CD4-positive, alpha-beta T cell treated with Interleukin-10 for 1 hour (primary cell): ENCODE measurements around the gene SOX1.

Experiments
- DNase-seq: peaks from one replicate; pipeline ENCODE4 v3.0.0-alpha.2; 2020

SOX1 gene

DNA sequence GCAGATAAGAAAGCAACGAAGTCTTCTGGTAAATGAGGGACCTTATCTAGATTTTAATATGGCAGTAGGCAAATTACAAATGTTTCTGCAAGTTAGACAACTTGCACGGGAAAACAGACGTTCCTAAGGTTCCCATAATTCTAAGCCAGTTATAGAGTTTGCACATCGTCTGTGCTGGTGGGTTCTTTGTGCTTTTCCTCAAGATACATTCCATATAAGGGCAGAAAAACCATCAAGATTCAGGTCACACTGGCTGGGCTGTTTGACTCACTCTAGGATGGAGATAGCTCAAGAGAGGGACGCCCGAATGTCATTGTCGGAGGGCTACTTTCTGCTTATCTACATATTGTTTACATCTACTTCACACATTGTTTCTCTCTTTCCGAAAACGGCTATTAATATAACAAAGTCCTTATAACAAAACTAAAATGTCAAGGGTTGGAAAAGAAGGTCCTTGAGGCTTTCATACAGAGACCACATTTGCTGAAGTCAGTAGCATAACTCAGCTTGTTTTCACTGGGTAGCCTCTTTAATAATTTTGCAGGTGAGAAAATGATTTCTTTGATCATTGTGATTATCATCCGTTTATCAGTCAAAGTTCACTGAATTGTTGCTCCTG, 44.4 kb downstream of the SOX1 start:
- no peak for DNase-seq

DNA sequence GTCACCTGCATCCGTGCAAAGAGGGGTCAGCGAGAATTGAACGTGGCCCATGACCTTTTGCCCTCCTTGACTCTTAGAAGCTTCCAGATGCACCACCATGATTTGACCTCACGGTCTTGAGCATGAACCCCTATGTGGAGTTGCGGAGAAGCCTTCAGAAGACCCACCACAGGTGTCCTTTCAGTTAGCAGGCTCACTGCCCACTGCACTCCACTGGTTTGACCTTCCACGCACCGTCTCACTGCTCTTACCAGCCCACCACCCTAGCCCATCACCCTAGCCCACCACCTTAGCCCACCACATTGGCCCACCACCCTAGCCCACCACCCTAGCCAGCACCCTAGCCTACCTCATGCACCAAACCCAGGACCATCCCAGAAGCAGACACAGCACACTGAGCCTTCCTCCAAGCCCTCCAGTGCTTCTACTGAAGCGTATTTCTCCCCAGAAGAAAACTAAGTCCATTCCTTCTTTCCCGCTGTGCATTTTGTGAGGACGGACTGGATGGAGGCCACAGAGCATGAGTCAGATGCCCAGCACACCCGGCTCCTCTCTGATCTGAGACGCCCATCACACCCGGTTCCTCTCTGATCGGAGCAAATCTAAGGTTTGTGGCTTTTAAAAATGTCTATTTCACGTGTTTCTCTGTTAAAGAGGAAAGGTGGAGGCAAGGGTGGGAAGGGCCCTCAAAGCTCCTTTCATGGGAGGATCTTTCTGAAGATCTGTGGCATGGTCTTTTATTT, 45.8 kb downstream of the SOX1 start:
- no peak for DNase-seq

DNA sequence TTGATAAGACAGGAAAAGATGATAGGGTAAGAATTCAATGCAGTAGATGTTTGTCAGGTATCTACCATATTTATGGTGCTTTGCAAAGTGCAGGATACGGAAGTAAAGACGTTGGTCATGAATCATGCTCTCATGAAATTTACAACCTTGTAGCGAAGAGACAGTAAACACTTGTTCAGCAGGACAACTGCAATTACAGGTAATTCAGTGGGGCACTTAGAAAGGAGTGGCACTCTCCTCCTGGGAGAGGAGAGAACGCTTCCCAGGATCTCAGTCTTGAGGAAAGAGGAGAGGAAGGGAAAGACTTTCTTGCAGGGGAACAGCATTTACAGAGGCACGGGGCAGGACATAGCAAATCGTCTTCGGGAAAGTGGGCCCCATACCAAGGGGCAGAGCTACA, 46.4 kb downstream of the SOX1 start:
- DNase-seq, result no peak

DNA sequence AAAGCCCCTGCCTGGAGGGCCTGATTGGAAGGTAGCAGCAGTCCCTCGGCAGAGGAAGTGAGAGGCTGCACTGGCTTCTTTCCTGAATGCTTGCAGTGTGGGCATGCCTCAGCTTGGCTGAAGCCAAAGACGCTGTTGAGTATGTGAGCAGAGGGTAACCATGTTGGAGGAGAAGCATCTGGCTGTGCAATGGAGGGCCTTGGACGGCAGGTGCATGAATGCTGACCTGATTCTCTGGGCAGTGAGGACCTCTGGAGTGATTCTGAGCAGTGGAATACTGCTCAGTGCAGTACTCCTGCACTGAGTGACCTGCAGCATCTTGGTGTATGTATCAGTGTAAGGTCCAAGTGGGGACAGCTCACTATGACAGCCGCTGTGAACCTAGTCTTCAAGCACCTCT, 46.9 kb downstream of the SOX1 start:
- DNase-seq, result no peak

DNA sequence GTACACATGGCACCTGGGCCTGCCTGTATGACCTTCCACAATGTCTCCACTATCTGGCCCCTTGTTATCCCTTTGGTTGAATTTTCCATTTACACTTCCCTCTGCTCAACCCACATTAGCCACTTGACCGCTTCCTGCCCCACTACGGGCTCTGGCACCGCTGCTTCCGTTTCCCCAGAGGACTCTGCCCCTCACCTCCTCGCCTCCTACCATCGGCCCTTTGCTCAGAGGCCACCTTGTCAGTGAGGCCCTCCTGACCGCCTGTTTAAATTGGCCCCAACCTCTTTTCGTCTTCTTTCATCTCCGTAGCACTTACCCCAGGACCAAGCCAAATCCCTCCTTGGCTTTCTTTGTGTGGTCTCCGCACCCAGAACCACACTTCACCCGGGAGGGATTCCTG, 47.4 kb downstream of the SOX1 start:
- DNase-seq, result no peak

DNA sequence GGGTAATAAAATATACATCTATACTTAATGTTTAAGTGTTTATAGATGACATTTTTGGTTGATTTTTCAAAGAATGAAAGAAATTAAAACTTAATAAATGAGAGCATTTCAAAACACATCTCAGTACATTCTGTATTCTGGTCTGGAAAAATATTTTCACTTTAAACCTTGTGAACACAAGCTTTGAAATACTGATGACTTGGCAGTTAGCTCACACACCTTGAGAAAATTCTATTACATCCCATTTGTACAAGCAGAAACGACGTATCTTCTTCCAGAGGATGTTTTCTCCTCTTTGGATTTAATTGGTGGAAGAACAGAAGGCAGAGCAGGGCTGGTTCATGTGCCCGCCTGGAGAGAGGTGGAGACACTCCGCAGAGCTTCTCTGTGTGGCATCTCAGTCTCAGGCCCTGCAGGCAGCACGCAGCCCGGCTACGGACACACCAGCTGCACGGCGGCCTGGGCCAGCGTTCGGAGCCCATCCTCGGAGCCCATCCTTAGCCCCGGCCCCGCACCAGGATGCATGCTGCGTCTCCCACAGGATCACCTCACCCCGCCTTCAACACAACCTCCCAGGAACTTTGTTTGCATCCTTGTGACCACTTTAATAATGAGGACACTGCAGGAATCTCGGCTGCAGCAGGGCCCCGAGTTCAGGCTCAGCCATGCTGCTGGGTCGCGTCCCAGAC, 48.6 kb downstream of the SOX1 start:
- no peak for DNase-seq

DNA sequence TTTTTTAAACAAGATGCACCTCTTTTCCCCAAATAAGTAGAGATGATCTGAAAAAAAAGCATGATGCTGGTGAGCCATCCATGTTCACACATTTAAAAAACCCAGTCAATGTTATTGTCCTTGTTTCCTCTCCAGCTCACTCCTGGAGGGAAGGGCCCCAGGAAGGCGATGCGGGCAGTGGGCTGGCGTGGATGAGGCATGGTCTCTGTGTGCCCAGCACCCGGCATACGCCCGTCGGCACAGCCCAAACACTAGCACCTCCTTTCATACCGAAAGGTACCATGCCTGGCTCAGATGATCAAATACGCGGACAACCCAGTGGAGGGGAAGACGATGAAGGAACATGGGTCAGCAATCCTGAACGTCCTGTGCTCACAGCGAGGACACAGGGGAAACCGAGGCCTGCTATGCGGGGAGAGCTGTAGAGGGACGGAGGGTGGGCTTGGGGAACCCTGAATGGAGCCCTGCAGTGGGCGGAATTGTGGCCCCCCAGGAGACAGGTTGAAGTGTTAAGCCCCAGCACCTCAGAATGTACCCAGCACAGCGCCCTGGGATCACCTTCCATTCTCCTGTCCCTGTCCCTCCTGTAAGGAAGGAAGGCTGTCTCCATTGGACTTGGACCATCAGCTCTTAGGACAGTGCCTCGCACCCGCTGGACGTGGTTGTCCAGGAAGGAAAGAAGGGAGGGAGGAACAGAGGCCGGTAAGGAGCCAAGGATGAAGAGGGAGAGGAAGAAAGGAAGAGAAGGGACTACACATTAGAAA, 49.4 kb downstream of the SOX1 start:
- no peak for DNase-seq

DNA sequence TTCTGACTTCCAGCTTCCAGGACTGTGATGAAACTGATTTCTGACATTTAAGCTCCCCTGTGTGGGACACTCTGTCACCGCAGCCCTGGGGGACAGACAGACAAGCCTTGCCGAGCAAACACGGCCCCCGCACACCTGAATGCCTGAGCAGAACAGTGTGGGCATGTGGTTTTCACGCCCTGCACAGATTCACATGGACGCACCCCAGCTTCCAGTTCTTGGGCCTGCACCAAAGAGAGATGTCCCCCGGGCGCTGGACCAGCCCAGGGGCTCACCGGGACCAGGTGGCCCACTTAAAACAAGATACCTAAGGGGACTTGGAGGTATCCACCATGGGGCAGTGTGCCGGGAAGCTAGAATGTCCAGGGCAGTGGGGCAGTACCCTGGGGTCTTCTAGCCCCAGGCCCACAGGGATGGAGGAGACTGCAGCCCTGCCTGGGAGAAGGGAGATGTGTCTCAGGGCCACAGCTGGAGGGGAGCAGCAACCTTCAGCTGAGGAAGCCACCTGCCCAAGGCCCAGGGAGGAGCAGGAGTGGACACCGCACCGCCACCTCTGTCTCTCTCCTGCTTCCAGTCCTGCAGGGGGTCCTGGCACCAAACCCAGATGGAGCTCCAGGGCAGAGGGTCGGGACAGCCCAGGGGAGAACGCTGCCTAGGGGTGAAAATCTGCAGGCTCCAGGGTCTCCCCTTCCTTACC, 50.5 kb downstream of the SOX1 start:
- no peak for DNase-seq

DNA sequence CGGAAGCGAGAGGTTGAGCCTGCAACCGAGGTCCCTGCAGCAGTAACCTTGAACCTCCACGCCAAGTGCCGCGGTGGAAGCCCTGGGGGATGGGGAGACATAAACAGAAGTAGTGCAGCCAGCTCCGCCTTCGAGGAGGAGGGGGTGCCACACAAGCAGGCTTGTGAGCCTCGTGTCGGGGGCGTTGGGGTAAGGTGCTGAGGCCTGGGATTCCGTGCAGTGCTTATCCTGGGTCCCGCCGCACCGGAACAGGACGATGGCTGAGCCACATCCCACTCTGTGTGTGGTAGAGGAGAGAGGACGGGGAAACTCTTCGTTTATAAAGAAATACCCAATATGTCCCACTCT, 51.0 kb downstream of the SOX1 start:
- DNase-seq, result no peak

DNA sequence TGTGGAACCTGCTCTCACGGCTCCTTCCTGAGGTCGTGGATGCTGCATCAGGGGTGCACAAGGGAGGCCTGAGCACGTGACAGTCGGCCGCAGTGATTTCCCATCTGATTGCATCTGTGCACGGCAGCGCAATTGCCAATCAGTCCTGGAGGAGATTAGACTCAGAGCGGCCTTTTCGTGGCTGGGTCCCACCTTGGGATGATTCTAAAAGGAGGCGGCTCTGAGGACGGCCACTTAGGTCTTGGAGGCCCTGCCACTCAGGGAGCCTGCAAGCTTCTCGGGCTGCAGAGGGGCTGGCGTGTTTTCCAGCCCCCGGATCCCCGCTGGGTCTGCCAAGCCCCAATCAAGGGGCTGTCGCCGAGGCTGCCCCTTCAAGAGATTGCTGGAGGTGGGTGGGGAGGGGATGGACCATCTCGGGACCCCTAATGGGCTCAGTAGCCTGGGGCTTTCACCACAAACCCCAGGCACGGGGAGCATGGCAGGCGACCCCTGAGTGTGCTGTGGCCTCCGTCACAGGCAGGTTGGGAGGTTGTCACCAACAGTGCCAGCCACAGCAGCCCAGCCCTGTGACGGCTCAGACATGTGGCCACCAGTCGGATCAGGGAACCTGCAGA, 51.6 kb downstream of the SOX1 start:
- no peak for DNase-seq

DNA sequence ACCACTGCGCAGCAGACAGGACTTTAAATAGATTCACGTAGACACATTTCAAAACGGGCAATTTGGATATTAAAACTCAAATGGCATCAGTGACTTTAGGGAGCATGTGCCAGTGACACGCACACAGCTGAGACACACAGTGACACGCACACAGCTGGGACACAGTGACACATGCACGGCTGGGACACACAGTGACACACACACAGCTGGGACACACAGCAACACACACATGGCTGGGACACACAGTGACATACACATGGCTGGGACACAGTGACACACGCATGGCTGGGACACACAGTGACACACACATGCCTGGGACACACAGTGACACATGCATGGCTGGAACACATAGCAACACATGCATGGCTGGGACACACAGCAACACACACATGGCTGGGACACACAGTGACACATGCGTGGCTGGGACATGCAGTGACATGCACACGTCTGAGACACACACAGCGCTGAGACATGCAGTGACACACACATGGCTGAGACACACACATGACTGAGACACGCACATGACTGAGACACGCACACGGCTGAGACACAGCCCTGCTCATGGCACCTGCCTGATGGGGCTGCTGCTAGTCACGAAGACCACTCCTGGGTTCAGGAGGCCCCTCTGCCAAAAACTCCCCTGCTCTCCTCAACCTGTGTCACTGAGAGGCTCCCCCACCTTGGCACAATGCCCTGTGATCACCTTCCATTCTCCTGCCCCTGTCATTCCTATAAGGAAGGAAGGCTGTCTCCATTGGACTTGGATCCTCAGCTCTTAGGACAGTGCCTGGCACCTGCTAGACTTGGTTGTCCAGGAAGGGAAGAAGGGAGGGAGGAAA, 52.5 kb downstream of the SOX1 start:
- DNase-seq, result no peak

DNA sequence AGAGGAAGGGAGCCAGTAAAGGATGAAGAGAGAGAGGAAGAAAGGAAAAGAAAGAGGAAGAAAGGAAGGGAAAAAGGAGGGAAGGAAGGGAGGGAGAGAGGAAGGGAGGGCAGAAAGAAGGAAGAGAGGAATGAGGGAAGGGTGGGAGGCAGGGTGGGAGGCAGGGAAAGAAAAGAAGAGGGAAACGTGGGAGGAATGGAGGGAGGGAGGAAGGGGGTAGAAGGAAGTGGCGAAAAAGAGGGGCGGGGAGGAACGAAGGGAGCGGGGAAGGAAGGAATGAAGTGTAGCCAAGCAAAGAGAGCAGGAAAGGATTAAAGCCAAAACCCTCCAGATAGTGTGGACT, 53.1 kb downstream of the SOX1 start:
- DNase-seq, result no peak
